Activated CD8-positive, alpha-beta memory T cell treated with anti-CD3 and anti-CD28 coated beads, Interleukin-2, amount 50 U/mL, for 4 hours (primary cell): ENCODE data around the gene HOXB8.

Source experiments
- DNase-seq: peaks from one replicate; pipeline ENCODE4 v3.0.0-alpha.2; 2020

The HOXB8 gene

DNA sequence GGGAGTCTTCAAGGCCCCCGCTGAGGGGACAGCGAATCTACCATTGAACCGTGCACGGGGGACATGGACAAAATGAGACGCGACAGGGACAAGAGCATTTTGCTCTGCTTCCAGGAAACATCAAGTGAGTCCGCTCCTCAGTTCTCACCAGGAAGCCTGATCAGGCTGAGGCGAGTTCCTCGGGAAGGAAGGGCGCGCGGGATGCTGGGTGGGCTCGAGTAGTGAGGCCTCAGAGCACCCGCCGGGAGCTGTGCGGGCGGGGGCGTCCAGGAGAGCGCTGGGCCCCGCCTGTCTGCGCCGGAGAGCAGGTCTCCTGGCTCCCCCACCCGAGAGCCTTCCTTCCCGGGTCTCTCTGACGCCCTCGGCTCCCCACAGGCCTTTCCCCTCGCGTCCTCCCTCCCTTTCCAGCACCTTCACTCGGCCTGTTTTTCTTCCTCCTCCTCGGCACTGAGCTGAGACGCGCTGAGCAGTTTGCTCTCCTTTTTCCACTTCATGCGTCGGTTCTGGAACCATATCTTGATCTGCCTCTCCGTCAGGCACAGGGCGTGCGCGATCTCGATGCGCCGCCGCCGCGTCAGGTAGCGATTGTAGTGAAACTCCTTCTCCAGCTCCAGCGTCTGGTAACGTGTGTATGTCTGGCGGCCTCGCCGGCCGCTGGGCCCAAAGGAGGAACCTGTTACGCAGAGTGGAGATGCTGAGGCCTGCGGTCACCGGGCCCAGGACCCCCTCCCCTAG is 18.9 kb downstream of the HOXB8 start:
- DNase-seq: no peak

GRCh38 chr17:48595278-48595999 is 19.7 kb downstream of the HOXB8 start:
- no peak for DNase-seq

DNA sequence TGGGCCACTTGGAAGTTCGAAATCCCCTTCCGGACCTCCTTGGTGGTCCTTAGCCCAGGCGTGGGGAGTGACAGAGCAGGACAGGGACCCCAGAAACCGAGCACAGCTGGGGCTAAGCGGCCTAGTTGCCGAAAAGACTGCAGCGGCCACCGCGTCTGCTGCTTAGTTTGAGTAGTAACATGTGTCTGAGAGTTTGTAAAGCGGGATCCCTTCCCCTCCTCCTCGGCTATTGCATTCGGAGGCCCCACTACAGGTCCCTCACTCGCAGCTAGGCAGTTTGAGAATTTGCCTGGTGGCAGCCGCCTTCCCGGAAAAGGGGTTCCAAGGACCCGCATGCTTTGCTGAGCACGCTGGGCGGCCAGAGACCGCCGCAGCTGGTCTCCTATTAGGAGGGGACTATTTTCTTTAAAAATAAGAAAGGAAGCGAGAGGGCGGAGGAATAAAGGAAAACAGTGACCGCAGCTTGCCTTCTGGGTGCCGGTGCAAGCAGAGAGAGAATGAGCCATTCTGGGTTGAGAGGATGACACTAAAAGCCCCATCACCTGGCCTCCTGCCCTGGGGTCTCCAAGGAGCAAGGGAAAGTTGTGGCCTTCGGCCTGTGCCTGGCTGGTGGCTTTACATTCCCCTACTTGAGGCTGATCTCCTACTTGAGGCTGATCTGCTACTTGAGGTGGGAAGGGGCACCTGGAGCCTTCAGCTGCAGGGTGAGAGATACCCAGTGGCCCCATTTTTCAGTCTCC is 20.4 kb downstream of the HOXB8 start:
- DNase-seq: no peak

- DNase-seq: peak; percentile 83
These were observed 21.1 kb downstream of the HOXB8 start for GRCh38 chr17:48593840-48594537.

- no peak for DNase-seq
These were observed 21.8 kb downstream of the HOXB8 start, which contains the start of gene HOXB5 for GRCh38 chr17:48593126-48593829. Gene HOXB5, minus strand, starts transcription at chr17:48593779. Its CDS starts 97 bp downstream, at chr17:48593682.

DNA sequence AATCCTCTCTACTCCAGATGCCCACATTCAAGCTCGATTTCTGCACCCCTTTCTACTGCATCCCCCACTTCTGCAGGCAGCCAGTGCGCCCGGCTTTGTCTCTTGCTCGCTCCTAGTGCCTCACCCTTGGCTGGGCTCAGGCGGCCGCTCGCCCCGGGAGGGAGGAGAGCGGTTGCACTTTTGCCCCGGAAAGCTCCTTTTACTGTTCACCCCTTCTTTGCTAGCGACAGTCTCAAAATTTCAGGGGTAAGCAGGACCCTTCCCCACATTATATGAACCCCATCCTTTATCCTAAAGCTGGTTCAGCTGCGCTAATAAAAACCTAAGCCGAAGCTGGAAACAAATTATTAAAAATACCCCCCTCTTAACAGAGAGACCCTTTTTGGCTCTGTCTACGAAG is 22.5 kb downstream of the HOXB8 start:
- DNase-seq: no peak

DNA sequence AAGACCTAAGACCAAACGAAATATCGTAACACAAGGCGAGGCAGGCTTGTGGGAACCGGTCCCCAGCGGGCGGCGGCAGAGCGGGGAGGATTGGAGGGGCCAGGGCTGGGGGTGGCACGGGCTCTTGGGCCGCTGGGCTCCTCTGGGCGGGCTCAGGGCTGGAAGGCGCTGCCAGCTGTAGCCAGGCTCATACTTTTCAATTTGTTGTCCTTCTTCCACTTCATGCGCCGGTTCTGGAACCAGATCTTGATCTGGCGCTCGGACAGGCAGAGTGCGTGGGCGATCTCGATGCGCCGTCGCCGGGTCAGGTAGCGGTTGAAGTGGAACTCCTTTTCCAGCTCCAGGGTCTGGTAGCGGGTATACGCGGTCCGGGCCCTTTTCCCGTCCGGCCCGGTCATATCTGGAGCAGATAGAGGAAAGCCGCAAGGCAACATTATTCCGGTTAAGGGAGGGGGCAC is 23.0 kb downstream of the HOXB8 start:
- DNase-seq: no peak

DNA sequence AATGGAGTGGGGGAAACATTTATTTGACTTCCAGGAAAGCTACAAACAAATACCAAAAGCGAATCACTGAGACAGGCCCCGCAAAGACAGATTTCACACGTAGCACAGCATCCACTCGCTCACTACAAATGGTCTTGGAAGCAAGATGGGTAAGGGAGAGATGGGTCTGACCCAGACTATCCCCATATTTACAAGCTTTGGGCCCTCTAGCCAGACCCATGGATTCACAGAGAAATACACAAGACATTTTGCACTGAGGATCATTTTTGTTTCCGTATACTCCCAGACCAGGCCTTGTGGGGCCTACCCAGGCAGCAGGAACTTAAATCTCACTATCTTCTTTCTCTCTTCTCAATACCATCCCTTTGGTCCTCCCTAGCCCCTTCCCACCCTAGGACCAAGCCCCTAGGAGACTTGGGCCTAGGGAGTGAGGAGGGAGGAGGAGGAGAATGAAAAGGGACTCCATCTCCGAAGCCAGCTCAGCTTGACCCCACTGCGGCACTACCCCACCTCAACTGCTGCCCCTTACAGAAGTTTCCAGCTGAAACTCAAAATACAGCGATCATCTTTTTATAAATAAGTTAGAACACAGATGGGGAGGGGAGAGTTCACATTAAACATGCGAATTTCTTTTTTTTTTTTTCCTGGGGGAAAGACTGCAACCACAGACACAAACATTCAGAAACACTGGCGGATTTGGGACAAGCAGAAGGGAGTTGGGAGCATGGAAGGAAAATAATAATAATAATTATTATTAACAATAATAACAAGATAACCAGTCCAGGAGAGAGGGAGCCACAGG is 23.6 kb downstream of the HOXB8 start:
- DNase-seq: no peak

DNA sequence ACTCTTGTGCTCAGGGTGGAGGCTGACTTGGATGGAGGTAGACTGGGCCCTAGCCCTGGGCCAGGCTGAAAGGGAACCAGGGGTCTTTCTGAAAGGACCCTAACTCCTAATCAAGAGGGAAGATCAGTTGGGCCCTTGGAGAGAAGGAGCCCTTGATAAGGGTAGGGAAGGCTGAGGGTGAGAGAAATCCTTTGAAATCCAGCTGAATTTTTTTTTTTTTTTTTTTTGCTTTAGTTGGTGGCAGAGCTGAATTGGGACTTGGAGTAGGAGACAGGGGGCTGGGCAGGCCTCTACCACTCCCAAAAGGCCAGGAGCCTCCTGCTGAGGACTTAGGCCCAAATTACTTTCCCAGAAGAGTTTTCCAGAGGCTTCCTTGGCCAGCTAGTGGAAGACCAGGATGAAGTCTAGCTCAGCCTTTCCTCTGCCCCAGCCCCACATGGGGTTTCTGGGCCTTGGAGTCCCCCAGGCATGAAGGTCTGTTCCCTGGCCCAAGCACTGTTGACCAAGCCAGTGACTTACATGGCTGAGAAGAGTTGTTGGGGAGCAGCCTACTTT is 24.4 kb downstream of the HOXB8 start:
- DNase-seq: no peak

- DNase-seq: no peak
These were observed 25.1 kb downstream of the HOXB8 start, which contains the start of gene HOXB3 for GRCh38 chr17:48589831-48590606. Gene HOXB3, minus strand, starts transcription at chr17:48590241. Its CDS starts 37,767 bp downstream, at chr17:48552474.

GRCh38 chr17:48589060-48589830 is 25.8 kb downstream of the HOXB8 start:
- DNase-seq: no peak

- no peak for DNase-seq
These were observed 26.6 kb downstream of the HOXB8 start for GRCh38 chr17:48588528-48588927.

DNA sequence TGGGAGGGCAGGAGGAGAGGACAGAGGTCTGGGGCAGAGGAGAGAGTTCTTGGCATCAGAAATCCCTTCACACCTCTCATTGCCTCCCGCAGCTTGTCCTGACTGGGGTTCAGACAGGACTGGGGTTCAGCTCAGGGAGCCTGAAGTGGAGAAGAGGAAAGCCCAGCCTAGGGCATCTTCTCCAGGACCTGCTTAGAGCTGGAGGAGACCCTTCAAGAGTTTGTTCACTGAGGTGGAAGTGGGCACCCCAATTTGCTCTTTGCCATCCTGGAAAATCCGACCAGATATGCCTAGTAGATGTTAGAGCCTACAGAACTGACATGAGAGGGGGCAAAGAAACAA is 27.0 kb downstream of the HOXB8 start:
- no peak for DNase-seq

DNA sequence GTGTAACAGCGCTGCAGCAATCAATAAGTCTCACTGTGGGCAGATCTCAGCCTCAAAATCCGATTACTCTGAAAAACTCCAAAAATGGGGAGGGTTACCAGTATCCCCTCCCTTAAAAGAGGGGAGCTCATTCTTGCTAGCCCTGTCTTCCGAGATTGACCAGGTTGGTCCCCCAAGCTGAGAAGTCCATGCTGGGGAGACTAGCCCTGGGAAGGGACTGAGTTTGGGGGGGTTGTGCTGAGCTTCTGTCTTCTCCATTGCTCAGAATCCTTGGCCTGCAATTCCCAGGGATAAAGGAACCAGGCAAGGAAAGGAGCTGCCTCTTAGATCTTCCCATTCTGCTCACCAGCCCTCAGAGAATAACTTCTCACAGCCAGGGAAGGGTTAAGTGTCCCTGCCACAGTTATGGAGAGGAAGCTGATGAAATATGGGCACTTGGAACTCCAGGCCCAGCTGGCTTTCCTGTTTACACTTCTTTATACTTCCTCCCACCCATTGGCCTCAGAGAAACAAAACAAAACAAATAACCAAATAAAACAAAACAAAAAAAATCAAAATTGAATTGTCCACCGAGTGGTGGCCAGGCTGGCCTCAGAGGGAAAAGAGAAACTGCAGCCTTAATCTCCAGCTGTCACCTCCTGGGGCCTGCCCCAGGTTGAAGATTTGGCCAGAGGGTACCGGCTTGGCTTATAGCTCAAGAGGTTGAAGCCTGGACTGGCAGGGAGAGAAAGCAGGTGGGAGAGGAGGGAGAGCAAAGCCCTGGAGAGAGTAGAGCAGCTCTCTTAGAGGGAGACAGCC is 27.6 kb downstream of the HOXB8 start:
- DNase-seq: no peak

GRCh38 chr17:48586355-48587258 is 28.5 kb downstream of the HOXB8 start:
- peak; percentile 39 for DNase-seq

DNA sequence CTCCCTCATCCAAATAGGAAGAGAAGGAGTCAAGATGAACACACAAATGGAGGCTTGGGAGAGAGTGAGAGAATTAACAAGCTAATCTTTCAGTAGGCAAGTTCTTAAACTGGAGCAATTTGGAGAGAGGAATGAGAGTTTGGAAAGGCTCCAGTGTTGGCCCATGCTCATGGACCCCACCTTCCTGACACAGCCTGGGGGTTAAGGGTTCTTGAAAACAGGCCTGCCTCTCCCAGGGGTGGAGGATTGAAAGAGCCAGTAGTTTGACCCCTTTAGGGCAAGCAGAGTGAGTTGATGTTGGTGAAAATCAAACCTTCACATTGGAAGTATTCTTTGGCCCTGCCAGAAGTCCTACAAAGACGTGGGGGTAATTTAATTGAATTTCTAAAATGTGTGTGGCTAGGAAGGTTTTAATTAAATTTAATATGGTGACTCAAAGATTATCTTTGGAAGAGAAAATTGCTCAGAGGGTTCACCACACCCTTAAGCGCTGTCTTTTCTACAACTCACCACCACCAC is 30.8 kb downstream of the HOXB8 start:
- no peak for DNase-seq

- DNase-seq: no peak
These were observed 31.3 kb downstream of the HOXB8 start for GRCh38 chr17:48583708-48584222.
